ENCODE data around the gene GRM7.

GRCh38 chr3:7226393-7226792, 365.5 kb downstream of the GRM7 start:
- TF ChIP-seq RAD21 (IDR thresholded peaks at IDR 0.05; ENCODE audit: low read length), result no peak
- no peak for TF ChIP-seq CTCF (conservative IDR thresholded peaks at IDR 0.05; ENCODE audit: low read depth, low read length)
- no peak for TF ChIP-seq POLR2A (IDR thresholded peaks at IDR 0.05; ENCODE audit: low read depth, low read length)
- TF ChIP-seq CEBPB (IDR thresholded peaks at IDR 0.05; ENCODE audit: low read depth, low read length), result no peak

Data from IMR-90 (cell line).